ENCODE data around the gene TBC1D5. TPM values are rescaled to one million over a fixed set of nuclear protein-coding genes. Genes with fewer than 3 reads are reported as not detected.

TBC1D5 gene
- total RNA-seq, 3 donors from 2014 or later = 33.1 to 56.1 (median 44.1) TPM

DNA sequence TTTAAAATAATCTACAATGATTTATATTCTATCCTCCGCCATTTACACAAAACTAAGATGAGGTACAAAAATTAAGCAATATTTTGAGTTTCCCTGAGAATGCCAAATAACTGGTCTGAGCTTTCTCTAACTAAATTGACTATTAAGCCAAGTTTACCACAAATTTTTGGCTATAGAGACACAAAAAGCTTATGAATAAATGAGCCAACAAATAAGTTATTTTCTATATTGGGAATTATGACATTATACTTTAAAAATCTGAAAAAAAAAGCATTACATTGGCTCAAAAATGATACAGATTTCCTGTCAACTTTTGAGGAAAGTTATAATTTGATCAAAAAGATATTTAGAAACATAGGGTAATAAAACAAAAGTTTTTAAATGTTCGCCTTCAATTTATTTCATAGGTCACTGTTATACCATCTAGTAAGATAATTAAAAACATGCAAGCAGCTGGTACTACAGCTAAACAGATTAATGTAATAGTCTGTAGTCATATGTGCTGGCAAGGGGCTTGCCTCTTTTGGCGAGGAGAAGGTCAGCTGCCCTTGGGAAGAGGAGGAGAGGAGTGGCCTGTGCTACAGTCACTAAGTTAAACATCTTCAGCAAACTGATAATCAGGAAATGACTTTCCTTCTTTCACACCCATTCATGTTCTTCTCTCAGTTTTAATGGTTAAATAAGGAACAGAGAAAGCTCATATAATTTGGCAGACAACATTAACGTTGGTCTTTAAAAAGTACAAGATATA is 318.5 kb downstream of the TBC1D5 start:
- Histone ChIP-seq H3K9me3 (no peaks in the 10 kb centered on the region), H3K36me3 (ENCODE audit: low read depth) (no peaks in the 10 kb centered on the region), H3K4me1 (ENCODE audit: low read depth) (no peaks in the 10 kb centered on the region), H3K4me3 (no peak overlapping the region)
- ATAC-seq (no peak), DNase-seq (no peak)
- TF ChIP-seq, protein P1, sequence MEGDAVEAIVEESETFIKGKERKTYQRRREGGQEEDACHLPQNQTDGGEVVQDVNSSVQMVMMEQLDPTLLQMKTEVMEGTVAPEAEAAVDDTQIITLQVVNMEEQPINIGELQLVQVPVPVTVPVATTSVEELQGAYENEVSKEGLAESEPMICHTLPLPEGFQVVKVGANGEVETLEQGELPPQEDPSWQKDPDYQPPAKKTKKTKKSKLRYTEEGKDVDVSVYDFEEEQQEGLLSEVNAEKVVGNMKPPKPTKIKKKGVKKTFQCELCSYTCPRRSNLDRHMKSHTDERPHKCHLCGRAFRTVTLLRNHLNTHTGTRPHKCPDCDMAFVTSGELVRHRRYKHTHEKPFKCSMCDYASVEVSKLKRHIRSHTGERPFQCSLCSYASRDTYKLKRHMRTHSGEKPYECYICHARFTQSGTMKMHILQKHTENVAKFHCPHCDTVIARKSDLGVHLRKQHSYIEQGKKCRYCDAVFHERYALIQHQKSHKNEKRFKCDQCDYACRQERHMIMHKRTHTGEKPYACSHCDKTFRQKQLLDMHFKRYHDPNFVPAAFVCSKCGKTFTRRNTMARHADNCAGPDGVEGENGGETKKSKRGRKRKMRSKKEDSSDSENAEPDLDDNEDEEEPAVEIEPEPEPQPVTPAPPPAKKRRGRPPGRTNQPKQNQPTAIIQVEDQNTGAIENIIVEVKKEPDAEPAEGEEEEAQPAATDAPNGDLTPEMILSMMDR (IDR thresholded peaks at IDR 0.05) = no peak
- intact Hi-C loops (cut with DNase I, micrococcal nuclease) = no loop called here

DNA sequence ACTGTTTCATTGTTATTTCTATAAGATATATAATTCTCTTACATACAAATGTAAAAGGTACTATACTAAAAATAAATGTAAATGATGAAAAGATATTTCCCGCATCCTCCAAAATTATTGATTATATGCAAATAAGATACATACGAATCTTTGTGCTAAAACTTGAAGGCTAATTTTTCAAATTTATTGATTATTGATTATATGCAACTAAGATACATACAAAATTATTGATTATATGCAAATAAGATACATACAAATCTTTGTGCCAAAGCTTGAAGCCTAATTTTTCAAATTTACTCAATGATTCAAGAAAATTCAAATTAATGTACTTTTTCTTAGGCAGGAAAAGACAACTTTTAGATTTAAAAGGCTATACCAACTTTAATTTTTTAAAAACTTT is 319.8 kb downstream of the TBC1D5 start:
- DNase-seq (no peak), ATAC-seq (no peak)
- intact Hi-C loops (cut with DNase I, micrococcal nuclease) = no loop called here
- no peaks in the 10 kb centered on the region for H3K9me3 ChIP-seq
- H3K36me3 ChIP-seq (ENCODE audit: low read depth) = no peaks in the 10 kb centered on the region
- TF ChIP-seq, protein P1 (IDR thresholded peaks at IDR 0.05) = no peak
- no peaks in the 10 kb centered on the region for H3K4me1 ChIP-seq (ENCODE audit: low read depth)
- H3K4me3 ChIP-seq = no peak overlapping the region

DNA sequence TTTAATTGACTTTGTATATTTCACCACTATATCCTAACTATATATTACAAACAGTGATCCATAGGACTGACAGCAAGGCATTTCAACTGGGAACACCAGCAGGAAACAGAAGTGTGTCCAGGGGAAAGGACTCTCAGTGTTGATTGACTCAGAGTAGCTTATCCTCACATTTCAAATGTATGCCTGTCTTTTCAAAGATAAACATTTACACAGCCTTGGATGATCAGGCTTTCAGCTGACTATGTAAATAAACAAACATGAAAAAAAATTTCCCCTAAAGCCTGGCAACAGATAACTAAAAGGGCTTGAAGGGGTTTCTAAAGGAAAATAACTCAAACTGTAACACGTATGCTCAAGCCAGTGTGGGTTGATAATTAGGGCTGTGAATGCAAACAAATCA is 321.8 kb downstream of the TBC1D5 start:
- Histone ChIP-seq H3K36me3 (ENCODE audit: low read depth) (no peaks in the 10 kb centered on the region), H3K4me1 (ENCODE audit: low read depth) (no peaks in the 10 kb centered on the region), H3K9me3 (no peaks in the 10 kb centered on the region), H3K4me3 (no peak overlapping the region)
- ATAC-seq = no peak
- TF ChIP-seq, protein P1 (IDR thresholded peaks at IDR 0.05) = no peak
- DNase-seq = no peak
- intact Hi-C loops (cut with DNase I, micrococcal nuclease) = no loop called here

DNA sequence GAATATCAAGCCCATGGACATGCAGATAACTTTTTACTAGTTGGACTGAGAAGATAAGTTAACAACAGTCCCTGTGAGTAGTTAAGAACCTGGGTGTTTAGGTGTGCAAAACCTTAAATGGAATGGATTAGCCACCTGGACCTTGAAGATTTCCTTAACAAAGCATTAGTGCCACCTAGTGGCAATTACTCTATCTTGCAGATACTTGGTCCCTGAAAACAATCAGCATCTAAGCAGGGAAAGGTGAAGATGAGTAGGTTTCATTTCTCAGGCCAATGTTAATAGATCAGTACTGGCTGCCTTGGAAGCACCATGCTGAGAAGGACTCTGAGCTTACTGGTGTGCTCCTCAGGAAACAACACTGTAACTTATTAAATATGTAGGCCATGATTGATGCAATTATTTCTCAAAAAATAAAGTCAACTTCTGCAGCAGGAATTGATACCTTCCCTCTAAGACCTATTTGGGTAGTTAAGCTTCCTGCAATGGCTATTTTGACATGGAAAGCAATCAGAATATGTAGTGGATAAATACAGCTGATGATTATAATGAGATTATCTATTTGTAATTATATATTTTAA is 329.4 kb downstream of the TBC1D5 start:
- DNase-seq (peak in 1 of 3 donors; percentile 58), ATAC-seq (peak; percentile 77)
- TF ChIP-seq, protein P1 (IDR thresholded peaks at IDR 0.05) = peak; percentile 57

DNA sequence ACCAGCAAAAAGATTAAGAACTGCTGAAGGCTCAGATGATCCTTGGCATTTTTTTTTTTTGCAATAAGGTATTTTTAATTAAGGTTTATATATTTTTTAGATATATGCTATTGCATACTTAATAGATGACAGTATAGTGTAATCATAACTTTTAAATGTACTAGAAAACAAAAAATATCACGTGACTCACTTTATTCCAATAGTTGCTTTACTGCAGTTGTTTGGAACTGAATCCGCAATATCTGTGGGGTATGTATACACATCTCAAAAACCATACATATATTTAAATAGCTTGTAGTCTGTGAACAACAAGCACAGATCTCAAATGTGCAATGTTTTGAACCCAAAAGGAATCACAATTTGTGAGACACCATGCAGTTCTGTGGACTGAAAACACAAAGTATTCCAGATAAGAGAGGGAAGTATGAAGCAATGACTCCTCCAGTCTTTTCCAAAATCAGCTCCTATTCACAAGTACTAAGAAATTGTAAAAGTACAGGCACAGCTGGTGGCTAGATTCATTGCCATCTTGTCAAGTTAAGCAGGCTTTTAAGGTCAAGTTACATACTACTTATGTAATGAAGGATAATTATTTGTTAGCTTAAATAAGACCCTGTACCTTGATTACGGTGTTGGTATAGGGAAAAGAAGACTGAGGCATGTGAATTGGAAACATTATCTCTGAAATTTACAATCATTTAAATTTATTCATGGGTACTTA is 331.1 kb downstream of the TBC1D5 start:
- Histone ChIP-seq H3K9me3 (no peaks in the 10 kb centered on the region), H3K36me3 (ENCODE audit: low read depth) (no peaks in the 10 kb centered on the region), H3K4me1 (ENCODE audit: low read depth) (no peaks in the 10 kb centered on the region), H3K4me3 (no peak overlapping the region)
- TF ChIP-seq, protein P1 (IDR thresholded peaks at IDR 0.05) = no peak
- no peak for DNase-seq
- ATAC-seq = no peak
- intact Hi-C loops (cut with DNase I, micrococcal nuclease) = loop anchor here (5.0 to 10.0 kb wide), 3 partner anchors 154 to 809 kb away; no protein-coding TSS in a partner anchor

More for the DNA sequence above, 329.4 kb downstream of the TBC1D5 start:
- Histone ChIP-seq H3K36me3 (ENCODE audit: low read depth) (no peaks in the 10 kb centered on the region), H3K4me1 (ENCODE audit: low read depth) (no peaks in the 10 kb centered on the region), H3K4me3 (no peak overlapping the region), H3K9me3 (no peaks in the 10 kb centered on the region)
- intact Hi-C loops (cut with DNase I, micrococcal nuclease) = loop anchor here (5.0 to 10.0 kb wide), 3 partner anchors 156 to 811 kb away; no protein-coding TSS in a partner anchor

All from mucosa of descending colon (tissue), 3 donors.